Measurements from ENCODE around the gene LTBP1.

Gene LTBP1

DNA sequence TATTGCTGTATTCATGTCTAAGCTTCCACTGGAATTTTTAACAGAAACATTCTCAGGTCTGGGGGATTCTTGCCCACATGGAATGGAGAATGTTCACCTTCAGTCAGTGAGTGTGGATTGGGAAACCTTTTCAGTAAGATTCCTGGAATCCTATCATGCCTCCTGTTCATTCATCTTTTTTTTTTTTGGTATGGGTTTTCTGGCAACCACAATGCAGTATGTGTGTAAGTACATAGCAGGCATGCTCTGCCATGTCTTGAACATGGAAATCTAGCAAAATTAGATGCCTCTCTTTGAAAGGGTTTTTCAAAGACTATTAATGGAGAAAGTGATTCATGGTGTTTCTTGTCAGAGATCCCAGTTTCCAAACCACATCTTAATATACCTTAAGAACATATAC lies 176.5 kb downstream of the LTBP1 start:
- DNase-seq, result no peak

DNA sequence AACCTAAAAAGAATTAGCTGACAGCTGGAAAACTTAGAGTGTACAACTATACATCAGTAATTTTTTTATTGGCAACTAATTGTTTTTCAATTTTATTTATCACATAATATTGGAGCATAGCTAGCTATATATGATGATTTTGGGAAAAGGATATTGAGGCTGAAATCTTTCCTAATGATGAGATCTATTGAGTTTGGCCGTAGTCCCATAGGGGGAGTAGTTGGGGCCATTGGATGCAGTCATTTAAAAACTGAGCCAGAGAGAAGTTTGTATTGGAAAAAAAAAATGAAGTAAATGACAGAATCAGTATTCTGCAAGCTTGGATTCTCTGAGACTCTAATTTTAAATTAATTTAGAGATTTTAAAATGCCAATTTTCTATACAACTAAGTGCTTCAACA lies 179.8 kb downstream of the LTBP1 start:
- no peak for DNase-seq

DNA sequence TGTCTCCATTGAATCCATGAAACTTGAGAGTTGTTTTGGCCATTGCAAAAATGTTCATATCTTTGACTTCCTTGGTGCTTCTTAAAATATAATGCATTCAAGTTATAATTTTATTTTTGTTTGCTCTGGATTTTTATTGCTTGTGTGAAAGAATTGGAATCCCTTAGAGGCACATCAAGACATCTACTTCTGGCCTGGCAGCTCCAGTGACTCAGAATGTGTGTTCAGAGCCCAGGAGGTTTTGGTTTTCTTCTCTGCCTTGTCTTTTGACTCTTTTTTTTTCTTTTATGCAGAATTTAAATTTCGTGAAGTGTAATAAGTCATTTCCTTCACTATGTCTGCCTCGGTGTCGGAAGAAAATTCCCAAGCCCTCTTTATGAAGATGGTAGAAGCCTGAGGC lies 180.2 kb downstream of the LTBP1 start:
- DNase-seq, result no peak

DNA sequence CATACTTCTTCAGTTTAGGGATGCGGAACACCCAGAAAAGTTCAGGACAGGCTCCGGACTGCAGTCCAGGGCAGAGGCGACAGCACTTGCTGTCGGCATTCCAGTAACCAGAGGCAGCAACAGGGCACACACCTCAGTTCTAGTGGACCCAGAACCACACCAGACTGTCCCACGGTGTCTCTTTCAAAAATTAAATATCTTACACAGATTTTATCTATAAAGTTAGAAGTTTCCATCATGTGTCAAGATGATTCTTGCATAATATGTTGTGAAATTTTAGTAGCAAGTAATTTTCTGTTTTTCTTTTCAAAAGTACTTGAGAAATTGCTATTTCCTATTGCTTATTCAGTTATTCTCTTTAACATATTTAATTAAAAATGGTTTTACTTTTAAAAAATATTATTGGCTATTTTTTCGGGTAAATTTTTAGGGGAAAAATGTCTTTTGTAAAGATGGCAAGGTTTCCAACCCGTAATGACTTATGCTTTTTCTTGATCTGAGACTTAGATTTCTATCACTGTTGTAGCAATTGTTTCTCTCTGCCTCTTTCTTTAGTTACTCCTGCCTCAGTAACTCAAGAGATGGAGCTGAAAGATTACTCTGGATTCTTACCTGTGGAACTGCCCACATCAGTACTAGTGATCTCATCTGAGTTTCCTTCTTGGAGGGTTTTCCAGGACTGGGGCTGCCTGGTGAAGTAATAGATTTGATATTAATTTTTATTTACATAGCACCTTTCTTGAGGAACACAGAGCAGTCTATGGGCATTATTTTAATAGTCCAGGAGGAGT lies 182.7 kb downstream of the LTBP1 start:
- DNase-seq, result no peak

DNA sequence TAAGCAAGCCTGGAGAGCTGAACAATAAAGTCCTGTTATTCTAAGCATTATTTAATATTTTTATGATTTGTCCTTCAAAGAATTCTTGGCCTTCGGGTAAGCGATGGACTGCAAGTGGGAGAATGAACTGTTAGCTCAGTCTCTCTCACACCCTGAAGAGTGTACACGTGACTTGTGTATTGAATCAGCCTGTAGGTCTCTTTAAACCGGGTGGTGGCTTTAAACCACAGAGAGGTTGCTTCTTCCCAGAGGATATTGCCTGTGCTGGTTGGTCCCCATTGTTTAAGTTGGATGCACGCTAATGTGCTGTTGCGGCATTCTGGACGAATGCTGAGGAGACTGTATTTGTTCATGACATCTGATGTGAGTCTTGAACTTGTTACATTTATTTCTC lies 183.3 kb downstream of the LTBP1 start:
- no peak for DNase-seq

DNA sequence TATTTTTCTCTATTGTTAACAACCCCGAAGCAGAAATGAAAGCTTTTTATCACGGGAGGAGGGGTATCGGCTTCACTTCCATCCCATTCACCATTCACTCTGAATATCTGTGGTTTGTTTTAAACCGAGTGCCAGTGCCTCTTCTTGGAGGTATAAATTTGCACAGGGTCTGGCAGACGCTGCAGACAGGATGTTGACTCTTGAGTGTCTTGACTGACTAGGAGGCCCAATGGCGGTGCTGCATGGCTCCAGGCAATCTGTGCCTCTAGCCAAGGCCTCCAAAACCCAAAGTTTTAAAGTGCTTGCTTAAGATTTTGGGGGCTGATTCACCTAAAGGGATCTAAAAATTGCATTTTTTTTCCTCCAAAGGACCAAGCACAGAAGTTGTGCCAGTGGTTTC lies 183.8 kb downstream of the LTBP1 start:
- no peak for DNase-seq

DNA sequence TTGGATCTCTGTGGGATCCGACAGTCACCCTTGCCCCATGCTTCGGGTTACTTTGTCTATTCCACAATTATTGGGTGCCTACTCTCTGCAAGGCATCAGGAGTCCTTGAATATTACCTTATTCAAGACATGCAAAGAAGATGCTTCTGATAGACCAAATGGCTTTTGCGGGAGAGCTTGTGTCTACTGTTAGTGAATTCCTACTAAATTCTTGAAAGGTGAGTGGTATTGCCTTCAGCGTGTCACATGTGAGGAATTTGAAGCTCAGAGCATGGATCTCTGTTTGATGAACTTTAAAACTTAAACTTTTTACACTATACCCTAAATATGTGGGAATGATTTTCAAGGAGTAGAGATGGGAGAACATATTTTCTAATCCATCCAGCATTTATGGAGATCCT lies 184.4 kb downstream of the LTBP1 start:
- DNase-seq, result no peak

DNA sequence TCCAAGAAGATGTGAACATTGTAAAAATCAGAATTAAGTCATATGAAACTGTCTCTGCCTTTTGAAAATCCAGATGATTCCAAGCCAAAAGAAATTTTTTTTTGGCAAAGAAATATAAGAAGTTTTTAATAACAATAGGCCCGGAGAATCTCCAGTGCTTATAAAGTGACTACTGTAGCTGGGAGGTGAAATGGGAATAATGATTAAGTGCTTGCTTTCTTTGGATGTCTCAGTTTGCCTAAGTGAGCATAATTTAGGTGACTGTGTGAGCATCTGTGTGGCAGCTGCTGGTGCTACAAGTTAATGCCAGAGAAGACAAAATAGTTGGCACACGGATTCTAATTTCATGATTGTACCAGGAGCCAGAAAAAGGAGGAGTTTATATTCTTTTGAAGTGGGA lies 185.0 kb downstream of the LTBP1 start:
- DNase-seq, result no peak

DNA sequence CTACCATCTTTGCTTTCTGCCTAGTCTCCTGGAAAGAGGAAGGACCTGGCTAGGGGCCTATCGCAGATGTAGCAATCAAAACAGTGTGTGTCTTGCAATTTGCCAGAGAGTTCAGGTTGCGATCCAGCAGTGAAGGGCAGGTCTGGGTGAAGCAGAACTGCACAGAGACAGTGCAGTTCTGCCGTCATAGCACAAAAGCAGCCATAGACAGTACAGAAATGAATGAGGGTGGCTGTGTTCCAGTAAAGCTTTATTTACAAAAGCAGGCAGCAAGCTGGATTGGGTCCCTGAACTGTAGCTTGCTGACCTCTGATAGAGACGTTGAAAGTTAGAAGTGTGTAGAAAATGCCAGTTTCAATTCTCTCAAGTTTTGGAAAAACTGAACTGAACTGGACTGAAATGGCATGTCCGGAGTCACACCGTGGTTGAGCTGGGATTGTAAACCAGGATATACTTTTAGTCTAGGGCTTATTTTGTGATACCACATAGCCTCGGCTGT lies 186.8 kb downstream of the LTBP1 start:
- DNase-seq, result no peak

DNA sequence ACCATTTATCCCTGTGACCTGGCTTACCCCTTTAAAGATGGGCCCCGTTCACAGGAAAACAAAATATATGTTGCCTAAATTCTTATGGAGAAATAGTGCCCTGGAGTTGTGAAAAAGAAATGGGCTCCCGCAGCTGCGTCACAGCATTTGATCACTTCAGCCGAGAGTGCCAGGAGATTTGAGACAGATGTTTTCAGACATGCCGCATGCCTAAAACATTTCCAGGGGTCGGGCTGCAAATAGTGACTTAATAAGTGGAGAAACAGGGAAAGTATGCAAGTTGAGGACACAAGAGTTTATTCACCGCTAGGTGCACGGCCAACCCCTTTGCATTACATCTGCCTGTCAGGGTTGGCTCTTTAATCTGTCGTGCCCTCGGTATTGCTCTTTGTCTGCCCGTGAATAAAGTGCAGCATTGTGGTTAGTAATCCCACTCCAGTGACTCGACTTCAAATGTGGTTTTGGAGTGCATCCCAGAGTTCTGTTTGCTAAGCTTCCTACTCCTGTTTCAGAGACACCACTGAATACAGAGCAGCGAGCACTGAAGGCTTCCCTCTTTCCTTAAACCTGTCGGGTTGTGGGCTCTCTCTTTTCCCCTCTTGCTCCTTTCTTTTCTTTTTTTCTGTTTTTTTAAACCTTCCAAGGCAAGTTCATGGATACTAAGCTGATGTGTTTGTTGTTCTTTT lies 187.5 kb downstream of the LTBP1 start:
- DNase-seq, result peak; percentile 93

DNA sequence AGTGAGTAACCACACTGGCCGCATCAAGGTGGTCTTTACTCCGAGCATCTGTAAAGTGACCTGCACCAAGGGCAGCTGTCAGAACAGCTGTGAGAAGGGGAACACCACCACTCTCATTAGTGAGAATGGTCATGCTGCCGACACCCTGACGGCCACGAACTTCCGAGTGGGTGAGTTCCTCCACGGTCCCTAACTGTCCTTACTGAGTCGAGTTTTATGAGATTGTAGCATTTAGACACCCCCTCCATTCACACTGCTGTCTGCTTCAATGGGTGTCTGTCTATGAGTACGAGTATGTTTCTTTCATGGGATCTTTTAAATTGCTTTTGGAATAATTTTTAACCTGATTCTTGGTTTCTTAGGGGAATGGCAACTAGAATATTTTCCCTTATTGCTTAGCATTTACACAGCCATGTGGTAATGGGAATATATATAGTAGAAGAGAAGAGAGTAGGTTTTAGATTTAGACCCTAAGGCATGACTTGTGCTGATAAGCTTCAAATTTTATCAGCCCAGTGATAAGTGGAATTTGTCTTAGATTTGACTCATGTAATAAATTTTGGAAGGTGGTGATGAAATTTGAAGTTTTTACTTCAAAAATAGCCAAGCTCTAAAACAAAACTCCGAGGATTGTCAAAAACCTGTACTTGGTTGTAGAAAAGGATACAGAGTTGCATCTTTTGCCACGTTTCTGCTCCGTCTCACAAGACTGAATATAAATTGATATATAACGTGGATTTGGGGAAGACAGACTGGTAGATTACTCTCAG lies 188.2 kb downstream of the LTBP1 start:
- no peak for DNase-seq

DNA sequence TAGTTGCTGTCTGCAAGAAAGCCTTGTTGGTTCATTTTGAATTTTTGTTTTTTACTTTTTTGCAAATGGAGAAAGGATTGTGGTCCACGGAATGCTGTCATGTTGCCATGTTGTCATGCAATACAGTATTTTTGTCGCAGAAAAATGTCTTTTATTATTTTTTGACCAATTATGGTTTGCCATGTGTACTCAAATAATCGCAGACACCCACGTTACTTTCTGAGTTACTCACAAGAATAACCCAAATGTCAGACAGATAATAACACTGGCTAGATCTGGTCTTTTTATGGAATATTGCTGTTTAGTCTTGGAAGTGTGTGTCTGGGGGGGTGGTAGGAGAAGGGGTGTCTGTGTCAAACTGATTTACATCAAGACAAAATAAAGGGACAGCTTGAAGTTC lies 188.9 kb downstream of the LTBP1 start:
- DNase-seq, result no peak

DNA sequence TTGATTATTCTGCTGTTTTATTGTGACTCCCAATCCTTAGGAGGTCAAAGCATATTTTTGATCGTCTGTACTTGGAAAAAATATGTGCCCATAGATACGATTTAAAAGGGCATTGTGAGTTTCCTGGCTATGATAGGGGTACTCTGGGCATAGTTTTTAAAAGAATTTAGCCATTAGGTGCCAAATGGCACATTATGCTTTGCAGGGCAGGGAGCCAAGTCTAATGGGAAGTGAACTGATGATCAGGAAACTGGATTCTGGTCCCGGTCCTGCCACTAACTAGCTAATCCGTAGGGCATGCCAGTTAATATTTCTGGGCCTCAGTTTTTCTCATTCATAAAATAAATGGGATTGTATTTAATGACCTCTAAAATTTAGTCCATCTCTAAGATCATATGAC lies 189.3 kb downstream of the LTBP1 start:
- no peak for DNase-seq

DNA sequence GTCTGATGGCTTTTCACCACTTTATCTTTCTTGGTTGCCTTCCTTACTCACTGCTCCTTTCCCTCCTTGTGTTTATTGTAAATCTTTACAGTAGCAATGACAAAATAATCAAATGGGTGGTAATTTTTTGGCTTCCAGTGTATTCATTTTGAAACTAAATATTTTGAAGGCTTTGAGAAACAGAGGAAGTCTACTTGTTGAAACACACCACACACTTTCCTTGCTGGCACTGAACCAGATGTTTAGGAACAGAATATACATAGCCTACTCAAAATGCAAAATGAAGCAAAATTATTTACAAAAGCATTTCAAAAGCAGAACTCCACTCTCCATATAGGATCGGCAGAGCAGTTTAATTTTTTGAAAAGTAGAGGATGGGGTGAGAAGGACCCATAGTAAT lies 189.8 kb downstream of the LTBP1 start:
- no peak for DNase-seq

DNA sequence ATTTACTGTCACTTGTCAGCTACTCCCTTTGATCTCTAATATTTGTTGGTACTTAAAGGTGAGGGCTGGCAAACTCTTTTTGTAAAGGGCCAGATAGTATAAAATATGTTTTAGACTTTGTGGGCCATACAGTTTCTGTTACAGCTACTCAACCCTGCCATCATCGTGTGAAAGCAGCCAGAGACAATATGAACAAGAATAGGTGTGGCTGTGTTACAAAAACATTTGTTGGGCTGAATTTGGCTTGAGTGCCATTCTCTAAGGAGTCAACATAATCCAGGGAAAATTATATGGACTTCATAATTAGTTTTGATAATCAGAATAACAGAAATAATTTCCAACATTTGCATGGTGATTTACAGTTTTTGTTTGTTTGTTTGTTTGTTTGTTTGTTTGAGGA lies 190.6 kb downstream of the LTBP1 start:
- DNase-seq, result no peak

DNA sequence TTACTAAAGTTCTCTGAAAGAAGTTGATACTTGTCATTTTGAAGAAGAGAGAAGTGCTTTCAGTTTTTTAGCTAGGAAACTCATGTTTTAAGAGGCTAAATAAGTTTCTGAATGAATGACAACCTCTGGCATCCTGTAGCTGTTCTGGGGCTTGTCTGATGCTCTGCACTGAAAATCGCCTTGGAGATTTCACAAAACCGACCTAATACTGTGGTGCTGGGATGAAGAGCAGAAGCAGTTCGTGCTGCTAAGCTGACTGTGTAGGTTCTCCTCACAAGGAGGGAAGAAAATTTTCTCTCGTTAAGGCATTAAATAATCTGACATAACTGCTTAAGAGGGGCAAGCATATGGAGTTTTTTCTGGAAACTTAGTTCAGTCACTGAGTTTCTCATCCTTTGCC lies 193.2 kb downstream of the LTBP1 start:
- DNase-seq, result no peak

DNA sequence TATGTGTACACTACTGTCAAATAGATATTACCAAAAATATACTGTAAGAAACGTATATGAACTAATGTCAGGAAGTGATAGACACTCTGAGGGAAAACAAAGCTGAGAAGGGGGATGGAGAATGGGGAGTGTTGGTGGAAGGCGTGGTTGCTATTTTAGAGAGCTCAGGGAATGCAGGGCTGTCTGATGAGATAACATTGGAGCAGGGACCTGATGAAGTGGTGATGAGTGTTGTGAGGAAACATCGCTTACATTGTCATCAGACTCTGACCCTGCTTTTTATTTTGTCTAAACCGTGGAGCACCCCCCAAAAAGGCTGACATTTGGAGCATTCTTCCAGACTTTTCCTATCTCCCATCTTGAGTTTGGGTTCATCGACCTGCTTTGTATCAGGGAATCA lies 194.7 kb downstream of the LTBP1 start:
- no peak for DNase-seq

DNA sequence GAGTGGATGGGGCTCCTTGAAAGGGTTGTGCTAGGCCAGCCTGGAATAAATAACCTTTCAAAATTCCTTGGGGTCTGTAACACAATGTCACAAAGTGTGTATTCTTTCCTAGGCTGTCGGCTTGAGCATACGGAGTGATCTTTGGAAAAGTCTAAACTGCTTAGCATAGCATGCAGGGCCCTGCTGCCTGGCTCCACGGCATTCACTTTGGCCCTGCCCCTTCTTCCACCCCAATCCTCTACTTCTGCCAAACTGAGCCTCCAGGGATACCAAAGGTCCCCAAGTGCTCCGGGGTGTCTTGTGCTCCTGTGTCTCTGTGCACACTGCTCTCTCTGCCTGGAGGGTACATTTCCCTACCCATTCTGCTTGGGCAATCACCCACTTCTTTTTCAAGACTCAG lies 196.1 kb downstream of the LTBP1 start:
- DNase-seq, result no peak

DNA sequence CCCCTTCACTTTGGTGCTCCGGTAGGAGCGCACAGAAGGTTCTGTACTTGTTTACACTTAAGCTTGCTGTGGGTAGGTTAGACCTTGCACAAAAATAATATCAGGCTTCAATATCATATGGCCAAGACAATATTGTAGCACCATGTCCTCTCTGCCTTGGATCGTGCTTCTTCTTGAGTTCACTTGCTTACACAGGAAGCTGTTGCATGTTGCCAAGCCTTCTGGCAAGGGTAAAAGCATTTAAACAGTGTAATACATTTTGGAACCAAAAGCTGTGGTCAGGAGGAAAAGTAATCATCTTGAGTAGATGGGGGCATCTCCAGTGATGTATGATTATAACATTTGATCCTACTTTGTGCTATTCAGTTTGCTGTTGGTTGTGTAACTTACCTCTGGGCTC lies 197.5 kb downstream of the LTBP1 start:
- no peak for DNase-seq

DNA sequence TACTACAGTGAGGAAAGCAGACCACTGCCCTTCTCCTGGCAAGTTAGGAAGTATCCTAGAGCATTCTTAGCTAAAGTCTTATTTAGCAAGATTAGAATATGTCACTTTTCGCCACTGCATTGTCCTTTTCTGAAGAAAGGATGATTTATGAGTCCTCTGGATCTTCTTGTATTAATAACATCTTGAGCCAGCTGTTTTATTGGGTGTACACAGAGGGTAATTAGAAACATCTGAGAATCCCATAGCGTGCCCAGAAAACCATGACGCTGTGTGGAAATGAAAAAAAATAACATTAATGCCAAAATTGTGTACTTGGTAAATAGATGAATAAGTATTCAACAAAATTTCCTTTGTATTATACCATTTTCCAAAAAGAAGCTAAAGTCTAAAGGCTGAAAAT lies 198.7 kb downstream of the LTBP1 start:
- no peak for DNase-seq

DNA sequence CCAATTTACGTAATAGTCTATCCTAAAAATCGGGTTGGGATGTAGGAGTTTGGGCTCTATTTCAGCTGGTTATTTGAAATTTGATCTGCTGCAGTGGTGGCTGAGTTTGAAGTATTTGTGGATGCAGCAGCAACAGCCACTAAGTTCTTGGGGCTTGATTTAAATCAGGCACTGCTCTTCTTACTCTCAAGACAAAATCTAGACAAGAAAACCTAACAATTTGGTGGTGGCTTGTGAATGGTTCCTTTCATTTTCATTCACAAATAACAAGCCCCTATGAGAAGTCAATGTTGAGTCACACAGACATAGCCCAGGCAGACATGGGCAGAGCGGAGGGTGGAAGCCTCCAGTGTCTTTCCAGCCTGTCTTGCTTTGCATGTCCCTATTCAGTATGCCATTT lies 199.3 kb downstream of the LTBP1 start:
- DNase-seq, result no peak

DNA sequence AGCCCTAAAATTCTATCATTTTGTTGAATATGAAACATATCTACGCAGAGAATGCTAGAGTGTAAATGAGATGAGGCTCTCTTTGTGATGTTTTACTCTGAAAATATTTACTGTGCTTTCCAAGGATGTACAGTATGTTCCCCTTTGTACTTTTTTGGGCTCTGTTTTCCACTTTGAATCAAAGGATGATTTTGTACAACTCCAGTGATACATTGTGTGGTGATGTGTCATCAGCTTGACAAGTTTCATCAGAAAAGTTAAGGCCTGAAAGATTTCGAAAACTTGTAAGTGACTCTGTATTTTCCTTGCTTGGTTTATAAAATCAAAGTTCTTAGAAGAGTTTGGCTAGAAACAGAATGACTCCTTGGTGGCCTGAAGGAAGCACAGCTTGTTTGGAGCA lies 206.3 kb downstream of the LTBP1 start:
- no peak for DNase-seq

DNA sequence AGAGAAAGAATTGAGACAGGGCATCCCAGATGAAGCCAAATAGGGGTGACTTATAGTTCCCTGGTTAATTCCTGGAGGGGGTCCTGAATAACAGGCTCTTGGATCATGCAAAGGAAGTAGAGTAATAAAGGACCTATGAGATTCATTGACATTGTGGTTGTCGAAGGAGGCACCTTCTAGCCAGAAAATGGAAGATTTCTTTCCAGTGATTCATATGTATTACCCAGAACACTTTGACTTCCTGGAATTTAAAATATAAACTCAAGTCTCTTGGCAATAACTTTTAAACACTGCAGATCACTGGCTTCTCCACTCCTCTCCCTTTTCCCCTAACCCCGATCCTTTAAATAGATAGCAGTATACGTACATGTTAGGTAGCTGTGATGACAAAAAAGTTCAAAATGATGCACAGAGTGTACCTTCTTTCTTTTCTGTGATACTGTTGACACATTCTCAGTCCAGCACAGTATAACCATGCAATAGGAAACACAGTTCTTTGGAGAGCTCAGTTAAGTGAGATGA lies 211.8 kb downstream of the LTBP1 start:
- no peak for DNase-seq

DNA sequence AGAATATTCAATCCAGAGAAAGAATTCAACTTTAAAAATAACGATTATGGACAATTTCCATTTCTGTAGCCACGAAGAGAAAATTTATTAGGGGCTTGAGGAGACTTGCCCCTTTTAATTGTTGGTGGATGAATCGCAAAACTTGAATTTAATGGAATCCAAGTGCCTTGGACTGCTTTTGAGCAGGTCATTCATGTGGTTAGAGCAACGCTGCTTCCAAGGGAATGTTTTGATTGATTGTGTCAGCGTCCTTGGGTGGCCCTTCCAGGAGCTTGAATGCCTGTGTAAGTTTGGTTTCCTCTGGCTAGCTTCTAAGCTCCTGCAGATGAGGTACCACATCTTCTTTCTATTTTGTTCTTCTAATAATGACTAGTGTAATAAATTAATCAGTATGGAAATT lies 213.4 kb downstream of the LTBP1 start:
- DNase-seq, result no peak

All from DMS79 (cell line).